CD4-positive, alpha-beta T cell (primary cell): ENCODE measurements around the gene TCIRG1. TPM values are rescaled to one million over a fixed set of nuclear protein-coding genes. Genes with fewer than 3 reads are reported as not detected.

Source experiments
- ATAC-seq: fragments of 200-7000 bp; cut with Tn5 transposase; one replicate; pipeline ENCODE4 v1.10.0; 2022; ENCODE audit warnings: mild to moderate bottlenecking; ENCODE audit not compliant: poor library complexity
- CTCF ChIA-PET: fragments of 350-600 bp; sonication (Branson Sonifier 250); formaldehyde crosslinking; loops from one replicate; lab custom pipeline; 2021; ENCODE audit warnings: antibody characterized with exemption, inconsistent platforms; lab: Charles Lee
- POLR2A ChIA-PET: fragments of 350-600 bp; sonication (Branson Sonifier 250); formaldehyde crosslinking; loops from one replicate; lab custom pipeline; 2021; ENCODE audit warnings: antibody characterized with exemption, inconsistent platforms; lab: Charles Lee
- DNase-seq, 14 experiments: peaks; one replicate each; pipeline ENCODE4 v3.0.0-alpha.2; 2013 to 2020; ENCODE audit warnings: mixed read lengths in 2 of 14
- H3K27ac ChIP-seq, 2 donors: one replicate each; pipeline versions ENCODE4 v1.5.1 to v1.7.0; 2013; ENCODE audit warnings: low read length in 2 of 2, low read depth in 1 of 2, mild to moderate bottlenecking in 1 of 2
- H3K27me3 ChIP-seq, 2 experiments: 1 replicate in 1 of 2; 2 replicates in 1 of 2; pipeline versions ENCODE4 v1.6.1 to v1.7.0; 2013; ENCODE audit warnings: low read length in 2 of 2, control low read depth in 1 of 2, mild to moderate bottlenecking in 1 of 2, moderate library complexity in 1 of 2; ENCODE audit not compliant: insufficient read depth in 2 of 2, control insufficient read depth in 1 of 2
- H3K36me3 ChIP-seq: one replicate; pipeline ENCODE4 v1.6.1; 2013; ENCODE audit warnings: low read length, control low read depth; ENCODE audit not compliant: insufficient read depth
- H3K4me1 ChIP-seq: one replicate; pipeline ENCODE4 v1.6.1; 2013; ENCODE audit warnings: low read length, control low read depth; ENCODE audit not compliant: insufficient read depth
- H3K4me3 ChIP-seq: one replicate; pipeline ENCODE4 v1.5.1; 2013; ENCODE audit warnings: mild to moderate bottlenecking, low read length, moderate library complexity
- H3K9me3 ChIP-seq, 2 experiments: 1 replicate in 1 of 2; 2 replicates in 1 of 2; pipeline versions ENCODE4 v1.6.1 to v1.7.0; 2013; ENCODE audit warnings: low read length in 2 of 2, mild to moderate bottlenecking in 2 of 2, control low read depth in 1 of 2, moderate library complexity in 1 of 2; ENCODE audit not compliant: control insufficient read depth in 1 of 2, insufficient read depth in 1 of 2
- H3K27ac Mint-ChIP-seq: one replicate; pipeline ENCODE4 v1.8.0; 2020; ENCODE audit warnings: mixed read lengths
- H3K27me3 Mint-ChIP-seq: one replicate; pipeline ENCODE4 v1.8.0; 2021; ENCODE audit warnings: mixed read lengths
- H3K36me3 Mint-ChIP-seq: one replicate; pipeline ENCODE4 v1.8.0; 2021; ENCODE audit warnings: low read depth, mixed read lengths
- H3K4me1 Mint-ChIP-seq: one replicate; pipeline ENCODE4 v1.8.0; 2021; ENCODE audit warnings: low read depth, mixed read lengths
- H3K4me3 Mint-ChIP-seq: one replicate; pipeline ENCODE4 v1.8.0; 2020; ENCODE audit warnings: mild to moderate bottlenecking, mixed read lengths
- H3K9me3 Mint-ChIP-seq: one replicate; pipeline ENCODE4 v1.8.0; 2020; ENCODE audit warnings: mixed read lengths
- CTCF ChIP-seq: fragments of 200-600 bp; IDR thresholded peaks from one replicate; pipeline ENCODE4 v1.8.0; 2022; ENCODE audit warnings: antibody characterized with exemption, mild to moderate bottlenecking
- intact Hi-C, 2 experiments: fragments of 100-400 bp; cut with DNase I in 1 of 2; cut with micrococcal nuclease in 1 of 2; formaldehyde crosslinking; loops; one replicate each; pipeline versions ENCODE4 v1.15.1 to v1.9.0; 2023 to 2025; cut with DNase I, micrococcal nuclease
- total RNA-seq, 174 experiments: library from RNA in 2 of 174; stranded (reverse) in 2 of 174; gene quantifications; one replicate each; pipeline ENCODE4 v1.2.3 and lab custom pipeline; 2021 to 2026

TCIRG1 gene
- total RNA-seq, 2 experiments from 2014 or later = 202 to 207 TPM

GRCh38 chr11:68021167-68021787 lies 17.5 kb upstream of the TCIRG1 start:
- TF ChIP-seq CTCF = no peak
- H3K4me1 ChIP-seq = no peaks in the 10 kb centered on the region
- no peaks in the 10 kb centered on the region for H3K36me3 ChIP-seq
- DNase-seq = no peak
- ChIA-PET CTCF (no interaction called here), POLR2A (no interaction called here)
- no peaks in the 10 kb centered on the region for H3K27me3 ChIP-seq
- H3K4me1 Mint-ChIP-seq = no peaks in the 10 kb centered on the region
- H3K4me3 ChIP-seq = no peak overlapping the region
- H3K27ac ChIP-seq = no peak overlapping the region
- H3K9me3 Mint-ChIP-seq = peaks cover 2% of the 10 kb centered on the region
- H3K9me3 ChIP-seq = no peaks in the 10 kb centered on the region
- H3K27me3 Mint-ChIP-seq = no peaks in the 10 kb centered on the region
- no peaks in the 10 kb centered on the region for H3K36me3 Mint-ChIP-seq
- ATAC-seq = no peak
- intact Hi-C loops = no loop called here
- H3K4me3 Mint-ChIP-seq = no peak overlapping the region
- H3K27ac Mint-ChIP-seq = no peak overlapping the region

- Histone ChIP-seq H3K9me3 (no peaks in the 10 kb centered on the region), H3K27ac (no peak overlapping the region), H3K4me1 (no peaks in the 10 kb centered on the region), H3K27me3 (no peaks in the 10 kb centered on the region), H3K4me3 (no peak overlapping the region), H3K36me3 (no peaks in the 10 kb centered on the region)
- H3K4me1 Mint-ChIP-seq = no peaks in the 10 kb centered on the region
- CTCF ChIA-PET = no interaction called here
- H3K9me3 Mint-ChIP-seq = peaks cover 2% of the 10 kb centered on the region
- H3K36me3 Mint-ChIP-seq = no peaks in the 10 kb centered on the region
- intact Hi-C loops = no loop called here
- H3K27me3 Mint-ChIP-seq = no peaks in the 10 kb centered on the region
- POLR2A ChIA-PET = no interaction called here
- TF ChIP-seq CTCF = no peak
- ATAC-seq = no peak
- no peak for DNase-seq
- H3K27ac Mint-ChIP-seq = no peak overlapping the region
- H3K4me3 Mint-ChIP-seq = no peak overlapping the region
These were observed 16.3 kb upstream of the TCIRG1 start for GRCh38 chr11:68022531-68022930.

- TF ChIP-seq CTCF = no peak
- Histone ChIP-seq H3K27ac (no peak overlapping the region), H3K4me1 (peaks cover 3% of the 10 kb centered on the region), H3K9me3 (no peaks in the 10 kb centered on the region), H3K36me3 (no peaks in the 10 kb centered on the region), H3K4me3 (no peak overlapping the region), H3K27me3 (no peaks in the 10 kb centered on the region)
- no peaks in the 10 kb centered on the region for H3K27me3 Mint-ChIP-seq
- intact Hi-C loops = no loop called here
- H3K4me3 Mint-ChIP-seq = no peak overlapping the region
- POLR2A ChIA-PET = no interaction called here
- no peaks in the 10 kb centered on the region for H3K4me1 Mint-ChIP-seq
- no peak for DNase-seq
- no peak for ATAC-seq
- CTCF ChIA-PET = no interaction called here
- H3K36me3 Mint-ChIP-seq = no peaks in the 10 kb centered on the region
- H3K27ac Mint-ChIP-seq = no peak overlapping the region
- peaks cover 2% of the 10 kb centered on the region for H3K9me3 Mint-ChIP-seq
These were observed 14.3 kb upstream of the TCIRG1 start for GRCh38 chr11:68024508-68024907.
